Gastroesophageal sphincter (tissue), 4 donors: ENCODE results near the gene SDCBP2. TPM values are rescaled to one million over a fixed set of nuclear protein-coding genes. Genes with fewer than 3 reads are reported as not detected.

Experiments used
- ATAC-seq: fragments of 150-250 bp; one replicate; pipeline ENCODE4 v1.9.1; 2016; ENCODE audit warnings: mild to moderate bottlenecking, moderate library complexity
- H3K27ac ChIP-seq, 4 donors: fragments of 200-600 bp; sonication (generic) in 3 of 4; 1 replicate in 3 of 4; 2 replicates in 1 of 4; pipeline ENCODE4 v1.5.1; 2016 to 2019
- H3K27me3 ChIP-seq: fragments of 200-600 bp; sonication (generic); one replicate; pipeline ENCODE4 v1.5.1; 2019
- H3K36me3 ChIP-seq, 2 donors: fragments of 200-600 bp; sonication (generic); one replicate each; pipeline ENCODE4 v1.5.1; 2019; ENCODE audit warnings: control low read depth in 1 of 2
- H3K4me1 ChIP-seq, 3 donors: fragments of 200-600 bp; sonication (generic); 1 replicate in 2 of 3; 2 replicates in 1 of 3; pipeline ENCODE4 v1.5.1; 2016 to 2019; ENCODE audit warnings: control low read depth in 2 of 3
- H3K4me3 ChIP-seq, 2 donors: fragments of 200-600 bp; sonication (generic); one replicate each; pipeline ENCODE4 v1.5.1; 2019; ENCODE audit warnings: mild to moderate bottlenecking in 1 of 2, moderate library complexity in 1 of 2
- H3K9me3 ChIP-seq, 3 donors: fragments of 200-600 bp; sonication (generic); one replicate each; pipeline ENCODE4 v1.5.1; 2017 to 2019; ENCODE audit warnings: control low read depth in 2 of 3
- EP300 ChIP-seq: sonication (generic); formaldehyde crosslinking; IDR thresholded peaks from one replicate; pipeline ENCODE4 v1.6.1; 2017; ENCODE audit warnings: antibody characterized with exemption, mild to moderate bottlenecking
- POLR2A ChIP-seq, 2 donors: fragments of 450-650 bp; IDR thresholded peaks; one replicate each; pipeline ENCODE4 v1.6.1; 2017; ENCODE audit warnings: antibody characterized with exemption in 2 of 2, mild to moderate bottlenecking in 2 of 2, moderate library complexity in 1 of 2
- POLR2AphosphoS5 ChIP-seq: sonication (generic); formaldehyde crosslinking; IDR thresholded peaks from one replicate; pipeline ENCODE4 v1.6.1; 2017; ENCODE audit warnings: antibody characterized with exemption
- WGBS, 2 donors: methylation state at CpG; one replicate each; pipeline ENCODE4 v1.1.5; 2018; ENCODE audit warnings: low coverage in 1 of 2; 5-methylcytosine and 5-hydroxymethylcytosine counted together
- total RNA-seq, 4 donors: library from RNA; depleted of rRNA; stranded (reverse); fragments of >200 nt; gene quantifications; one replicate each; pipeline ENCODE4 v1.1.0, GENCODE V29; 2016
- TF ChIP-seq, protein P1 (sequence below), 4 experiments: fragments of 200-600 bp in 2 of 4; fragments of 450-650 bp in 2 of 4; sonication (generic) in 1 of 4; IDR thresholded peaks; one replicate each; pipeline ENCODE4 v1.5.1; 2017 to 2019; ENCODE audit warnings: antibody characterized with exemption in 4 of 4, mild to moderate bottlenecking in 2 of 4, moderate library complexity in 2 of 4

Gene SDCBP2
- total RNA-seq, 4 donors from 2014 or later: 1.6 to 17.5 (median 3.5) TPM

DNA sequence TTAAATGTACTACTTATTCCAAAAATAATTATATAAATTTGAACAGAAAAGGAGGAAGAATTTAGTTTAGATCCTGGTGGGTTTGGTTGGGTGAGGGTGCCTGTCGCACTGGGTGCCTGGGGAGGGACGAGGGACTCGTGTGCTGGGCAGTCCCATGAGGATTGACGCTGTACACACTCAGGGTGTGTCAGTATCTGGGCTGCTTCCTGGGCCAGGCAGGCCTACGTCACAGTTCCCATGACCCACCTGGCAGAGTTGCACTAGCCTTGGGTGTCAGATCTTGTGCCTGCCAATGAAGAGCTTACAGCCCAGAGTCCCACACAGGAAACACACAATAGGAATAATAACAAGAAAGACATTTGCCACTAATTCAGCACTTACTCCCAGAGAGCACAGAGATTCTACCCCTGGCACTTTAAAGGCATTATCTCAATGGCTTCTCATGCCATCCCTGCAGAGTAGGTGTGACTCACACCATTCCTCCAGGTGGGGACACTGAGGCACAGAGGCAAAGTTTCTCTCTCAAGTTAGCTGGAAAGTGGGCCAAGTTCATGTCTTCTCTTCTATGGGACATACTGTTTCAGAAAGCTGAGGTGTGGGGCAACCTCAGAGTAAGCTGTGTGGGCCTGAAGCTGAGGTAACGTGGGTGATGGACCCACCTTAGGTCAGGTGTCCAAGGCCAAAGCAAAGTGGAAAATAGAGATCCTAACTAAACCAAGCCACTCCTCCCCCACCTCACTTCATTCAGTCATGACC is 1.3 kb upstream of the SDCBP2 start:
- H3K36me3 ChIP-seq: peaks cover 0 to 35% of the 10 kb centered on the region in 2 donors
- peaks cover 5 to 54% (median 37%) of the 10 kb centered on the region in 3 donors for H3K4me1 ChIP-seq
- TF ChIP-seq POLR2AphosphoS5: no peak
- TF ChIP-seq, protein P1, sequence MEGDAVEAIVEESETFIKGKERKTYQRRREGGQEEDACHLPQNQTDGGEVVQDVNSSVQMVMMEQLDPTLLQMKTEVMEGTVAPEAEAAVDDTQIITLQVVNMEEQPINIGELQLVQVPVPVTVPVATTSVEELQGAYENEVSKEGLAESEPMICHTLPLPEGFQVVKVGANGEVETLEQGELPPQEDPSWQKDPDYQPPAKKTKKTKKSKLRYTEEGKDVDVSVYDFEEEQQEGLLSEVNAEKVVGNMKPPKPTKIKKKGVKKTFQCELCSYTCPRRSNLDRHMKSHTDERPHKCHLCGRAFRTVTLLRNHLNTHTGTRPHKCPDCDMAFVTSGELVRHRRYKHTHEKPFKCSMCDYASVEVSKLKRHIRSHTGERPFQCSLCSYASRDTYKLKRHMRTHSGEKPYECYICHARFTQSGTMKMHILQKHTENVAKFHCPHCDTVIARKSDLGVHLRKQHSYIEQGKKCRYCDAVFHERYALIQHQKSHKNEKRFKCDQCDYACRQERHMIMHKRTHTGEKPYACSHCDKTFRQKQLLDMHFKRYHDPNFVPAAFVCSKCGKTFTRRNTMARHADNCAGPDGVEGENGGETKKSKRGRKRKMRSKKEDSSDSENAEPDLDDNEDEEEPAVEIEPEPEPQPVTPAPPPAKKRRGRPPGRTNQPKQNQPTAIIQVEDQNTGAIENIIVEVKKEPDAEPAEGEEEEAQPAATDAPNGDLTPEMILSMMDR (IDR thresholded peaks at IDR 0.05): no peak
- no peak for TF ChIP-seq EP300
- no peak for TF ChIP-seq POLR2A (IDR thresholded peaks at IDR 0.05)
- WGBS, 2 donors: 57% methylated on average over 6 of the region's 6 CpGs; no CpG with 5 or more reads in 1 of the 2 donors
- no peaks in the 10 kb centered on the region for H3K9me3 ChIP-seq
- H3K27me3 ChIP-seq: no peaks in the 10 kb centered on the region
- peak; percentile 44 for ATAC-seq
- H3K27ac ChIP-seq: peak overlapping the region in 3 of 4 donors; percentile 76 to 95 (median 88)
- H3K4me3 ChIP-seq: no peak overlapping the region

DNA sequence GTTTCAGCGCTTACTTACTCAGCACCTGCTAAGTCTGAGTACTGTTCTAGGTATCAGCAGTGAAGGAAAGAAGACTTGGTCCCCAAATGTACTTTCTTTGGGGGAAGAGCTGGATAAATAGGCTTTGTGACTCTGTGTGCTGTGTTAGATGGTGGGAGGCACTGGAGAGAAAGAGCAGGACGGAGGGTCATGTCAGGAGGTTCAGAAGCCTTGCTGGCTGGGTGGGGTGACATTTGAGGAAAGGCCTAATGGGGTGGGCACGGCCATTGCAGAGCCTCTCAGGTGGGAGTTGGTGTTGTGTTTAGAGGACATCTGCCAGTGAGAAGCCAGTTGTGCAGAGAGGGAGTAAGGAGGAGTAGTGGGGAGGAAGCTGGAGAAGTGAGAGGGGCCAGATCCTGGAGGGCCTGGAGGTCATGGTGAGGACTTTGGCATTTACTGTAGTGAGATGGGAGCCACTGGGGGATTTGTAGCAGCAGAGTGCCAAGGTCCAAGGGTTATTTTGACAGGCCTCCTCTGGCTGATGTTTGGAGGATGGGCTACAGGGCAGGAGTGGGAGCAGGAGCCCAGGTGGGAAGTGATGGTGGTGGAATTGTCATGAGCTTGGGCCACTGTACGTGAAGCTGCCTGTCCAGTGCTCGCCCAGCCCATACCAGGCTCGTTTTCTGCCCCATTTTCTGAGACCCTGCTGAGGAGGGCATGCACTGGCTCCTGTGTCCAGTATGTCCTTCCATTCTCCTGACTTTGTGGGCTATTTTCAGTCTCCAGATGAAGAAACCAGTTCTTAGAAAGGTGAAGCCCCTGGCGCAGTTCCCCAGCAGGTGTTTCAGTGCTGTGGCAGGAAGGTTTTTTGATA is 886 bp downstream of the SDCBP2 start:
- Histone ChIP-seq H3K27me3 (no peaks in the 10 kb centered on the region), H3K36me3 (peaks cover 0 to 18% of the 10 kb centered on the region in 2 donors), H3K4me1 (peaks cover 5 to 67% (median 42%) of the 10 kb centered on the region in 3 donors), H3K9me3 (no peaks in the 10 kb centered on the region), H3K4me3 (no peak overlapping the region), H3K27ac (peak overlapping the region in 3 of 4 donors; percentile 88 to 97 (median 95))
- WGBS, 2 donors: 81 to 89% methylated on average over 6 of the region's 7 CpGs
- ATAC-seq: no peak
- no peak for TF ChIP-seq POLR2AphosphoS5
- TF ChIP-seq EP300: no peak

DNA sequence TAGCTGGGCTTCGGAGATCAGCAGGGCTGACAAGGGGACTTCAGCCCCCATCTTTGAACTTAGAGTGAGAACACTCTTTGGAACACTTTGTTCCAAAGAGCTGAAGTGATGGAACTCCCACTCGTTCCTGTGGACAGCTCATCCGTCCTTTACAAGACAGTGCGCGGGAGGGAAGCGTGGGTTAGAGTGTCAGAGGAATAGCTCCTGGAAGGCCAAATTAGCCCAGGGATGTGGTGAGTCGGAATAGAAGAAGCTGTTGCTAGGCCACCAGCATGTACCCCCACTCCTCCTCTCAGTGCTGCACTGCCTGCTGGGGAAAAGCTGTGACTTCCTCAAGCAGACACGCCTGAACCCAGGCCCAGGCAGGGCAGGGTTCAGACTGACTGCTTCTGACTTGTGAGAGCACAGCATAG is 1.7 kb downstream of the SDCBP2 start:
- TF ChIP-seq POLR2AphosphoS5: peak; percentile 35
- TF ChIP-seq, protein P1 (IDR thresholded peaks at IDR 0.05): no peak
- Histone ChIP-seq H3K36me3 (peaks cover 0 to 14% of the 10 kb centered on the region in 2 donors), H3K9me3 (no peaks in the 10 kb centered on the region), H3K27ac (peak overlapping the region in 3 of 4 donors; percentile 88 to 97 (median 95)), H3K27me3 (no peaks in the 10 kb centered on the region), H3K4me1 (peaks cover 5 to 67% (median 42%) of the 10 kb centered on the region in 3 donors), H3K4me3 (no peak overlapping the region)
- no peak for ATAC-seq
- 23% methylated on average over 8 of the region's 8 CpGs; no CpG with 5 or more reads in 1 of the 2 donors for WGBS, 2 donors

DNA sequence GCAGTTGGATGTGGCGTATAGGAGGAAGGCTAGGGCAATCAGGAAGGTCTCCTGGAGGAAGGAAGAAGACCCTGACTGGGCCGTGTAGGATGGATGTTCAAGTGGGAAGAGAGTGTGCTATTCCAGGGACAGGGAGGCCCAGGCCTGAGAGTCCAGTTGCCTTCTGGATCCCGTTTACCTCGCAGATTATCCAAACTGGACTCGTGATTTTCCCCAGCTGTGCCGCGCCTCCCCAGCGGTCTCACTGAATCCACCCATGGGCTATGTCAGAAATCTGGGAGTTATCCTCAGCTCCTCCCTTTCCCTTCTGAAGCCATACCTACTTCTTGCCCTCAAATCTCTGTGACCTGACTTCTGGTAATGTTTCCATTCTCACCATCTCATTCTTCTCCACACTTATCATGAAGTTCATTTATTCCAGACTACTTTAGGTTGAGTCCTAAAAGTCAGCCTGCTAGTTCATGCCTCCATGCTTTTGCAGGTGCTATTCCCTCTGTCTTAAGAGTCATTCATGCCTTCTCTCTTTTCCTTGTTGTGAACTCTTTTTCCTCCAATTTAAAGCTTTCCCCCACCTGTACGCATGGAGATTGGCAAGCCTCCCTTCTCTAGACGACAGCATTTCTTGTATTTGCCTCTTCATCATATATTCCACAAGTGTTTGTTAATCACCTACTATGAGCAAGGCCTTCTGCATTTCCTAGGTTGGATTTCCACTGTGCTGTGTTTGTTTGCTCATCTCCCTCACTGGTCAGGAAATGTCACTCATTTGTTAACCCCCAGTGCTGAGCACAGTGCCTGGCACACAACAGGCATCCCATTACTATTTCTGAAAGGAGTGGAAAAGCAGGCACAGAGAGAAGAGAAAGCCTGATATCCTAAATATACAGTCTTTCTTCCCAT is 2.7 kb downstream of the SDCBP2 start:
- 18 to 19% methylated on average over 7 to 10 of the region's 10 CpGs for WGBS, 2 donors
- peak; percentile 9 for ATAC-seq
- Histone ChIP-seq H3K4me1 (peaks cover 5 to 67% (median 42%) of the 10 kb centered on the region in 3 donors), H3K9me3 (no peaks in the 10 kb centered on the region), H3K36me3 (peaks cover 0 to 8% of the 10 kb centered on the region in 2 donors), H3K27me3 (peaks cover 2% of the 10 kb centered on the region), H3K4me3 (peak overlapping the region; percentile 58 to 97), H3K27ac (peak overlapping the region; percentile 88 to 99 (median 96))
- no peak for TF ChIP-seq POLR2A (IDR thresholded peaks at IDR 0.05)
- TF ChIP-seq EP300: no peak
- TF ChIP-seq, protein P1 (IDR thresholded peaks at IDR 0.05): no peak
- TF ChIP-seq POLR2AphosphoS5: no peak
